ENCODE measurements around the gene HSPA12B. TPM values are rescaled to one million over a fixed set of nuclear protein-coding genes. Genes with fewer than 3 reads are reported as not detected.

Gene HSPA12B
- total RNA-seq, 1 experiment from 2014 or later = not detected

- BruUV-seq (replicated peaks) = no TSS peak
- no peaks in the 10 kb centered on the region for H3K27me3 Mint-ChIP-seq (ENCODE audit: insufficient read depth, unreplicated experiment)
- POLR2A ChIA-PET = interaction anchor here (1.0 kb wide), 1 partner anchor 13 kb away, joined by 9 read pairs; the partner anchor contains the start of gene ADISSP
Measured at GRCh38 chr20:3754276-3754630, 21.8 kb downstream of the HSPA12B start.

DNA sequence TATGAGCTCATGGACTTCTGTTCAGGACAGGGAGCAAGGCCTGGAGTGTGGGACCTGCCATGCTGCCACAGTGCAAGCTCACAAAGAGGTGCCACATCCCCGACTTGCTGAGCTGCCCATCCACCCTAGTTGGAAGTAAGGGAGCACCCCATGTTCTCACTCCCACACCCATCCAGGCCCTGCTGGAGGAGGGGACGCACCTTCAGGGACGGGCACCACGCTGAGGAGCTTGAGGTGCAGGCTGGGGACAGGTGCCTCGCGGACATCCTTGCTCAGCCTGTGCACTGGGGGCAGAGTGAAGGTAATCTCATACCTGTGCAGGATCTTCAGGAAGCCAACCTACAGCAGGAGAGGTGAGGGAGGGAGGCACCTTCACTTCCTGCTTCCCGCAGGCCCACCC, 22.8 kb downstream of the HSPA12B start:
- CTCF ChIA-PET = interaction anchor here (0.8 to 1.2 kb wide), 2 partner anchors 10 to 13 kb away, joined by 3 read pairs; no protein-coding TSS in a partner anchor
- Histone ChIP-seq H3K27me3 (replicated peaks; ENCODE audit: control insufficient read depth, insufficient read depth, low read length) (no peaks in the 10 kb centered on the region), H3K36me3 (ENCODE audit: control insufficient read depth, insufficient read depth, low read length) (0 out of 2 replicates have a peak, but pooled peaks cover 1% of the 10 kb centered on the region), H3K4me1 (no peaks in the 10 kb centered on the region), H3K4me3 (ENCODE audit: low read depth, low read length) (no peak overlapping the region), H3K9me3 (no peaks in the 10 kb centered on the region)
- H3K27ac Mint-ChIP-seq (ENCODE audit: unreplicated experiment) = no peak overlapping the region
- BruUV-seq (replicated peaks) = no TSS peak
- no peaks in the 10 kb centered on the region for H3K9me3 Mint-ChIP-seq (ENCODE audit: unreplicated experiment)
- POLR2A ChIA-PET = interaction anchor here (0.5 kb wide), 1 partner anchor 919 kb away, joined by 3 read pairs; no protein-coding TSS in a partner anchor
- H3K4me1 Mint-ChIP-seq (ENCODE audit: low read depth, unreplicated experiment) = no peaks in the 10 kb centered on the region
- H3K27me3 Mint-ChIP-seq (ENCODE audit: insufficient read depth, unreplicated experiment) = no peaks in the 10 kb centered on the region
- H3K36me3 Mint-ChIP-seq (ENCODE audit: insufficient read depth, unreplicated experiment) = peaks cover 27% of the 10 kb centered on the region
- intact Hi-C loops (cut with micrococcal nuclease; ENCODE audit: unreplicated experiment) = no loop called here
- no peak for TF ChIP-seq CTCF (IDR thresholded peaks at IDR 0.05; ENCODE audit: insufficient read depth in 1 of 2, low read depth in 1 of 2, low read length in 1 of 2, severe bottlenecking in 1 of 2, unreplicated experiment in 1 of 2)
- no peak overlapping the region for H3K4me3 Mint-ChIP-seq (ENCODE audit: unreplicated experiment)
- no peak for DNase-seq

More at GRCh38 chr20:3754276-3754630, 21.8 kb downstream of the HSPA12B start:
- Histone ChIP-seq H3K4me1 (no peaks in the 10 kb centered on the region), H3K27me3 (replicated peaks; ENCODE audit: control insufficient read depth, insufficient read depth, low read length) (no peaks in the 10 kb centered on the region), H3K36me3 (ENCODE audit: control insufficient read depth, insufficient read depth, low read length) (0 out of 2 replicates have a peak, but pooled peaks cover 1% of the 10 kb centered on the region), H3K4me3 (ENCODE audit: low read depth, low read length) (no peak overlapping the region), H3K9me3 (no peaks in the 10 kb centered on the region)
- H3K9me3 Mint-ChIP-seq (ENCODE audit: unreplicated experiment) = no peaks in the 10 kb centered on the region
- intact Hi-C loops (cut with micrococcal nuclease; ENCODE audit: unreplicated experiment) = no loop called here
- no peak for TF ChIP-seq CTCF (IDR thresholded peaks at IDR 0.05; ENCODE audit: insufficient read depth in 1 of 2, low read depth in 1 of 2, low read length in 1 of 2, severe bottlenecking in 1 of 2, unreplicated experiment in 1 of 2)
- H3K4me1 Mint-ChIP-seq (ENCODE audit: low read depth, unreplicated experiment) = no peaks in the 10 kb centered on the region
- no peak overlapping the region for H3K27ac Mint-ChIP-seq (ENCODE audit: unreplicated experiment)
- DNase-seq = no peak
- peaks cover 19% of the 10 kb centered on the region for H3K36me3 Mint-ChIP-seq (ENCODE audit: insufficient read depth, unreplicated experiment)
- no peak overlapping the region for H3K4me3 Mint-ChIP-seq (ENCODE audit: unreplicated experiment)
- CTCF ChIA-PET = interaction anchor here (0.8 kb wide), 1 partner anchor 13 kb away, joined by 3 read pairs; the partner anchor contains the start of gene ADISSP

- POLR2A ChIA-PET = interaction anchor here (0.5 kb wide), 1 partner anchor 919 kb away, joined by 3 read pairs; no protein-coding TSS in a partner anchor
- no TSS peak for BruUV-seq (replicated peaks)
- Histone ChIP-seq H3K36me3 (ENCODE audit: control insufficient read depth, insufficient read depth, low read length) (0 out of 2 replicates have a peak, but pooled peaks cover 1% of the 10 kb centered on the region), H3K27me3 (replicated peaks; ENCODE audit: control insufficient read depth, insufficient read depth, low read length) (no peaks in the 10 kb centered on the region), H3K4me3 (ENCODE audit: low read depth, low read length) (no peak overlapping the region), H3K4me1 (no peaks in the 10 kb centered on the region), H3K9me3 (no peaks in the 10 kb centered on the region)
- no peak overlapping the region for H3K27ac Mint-ChIP-seq (ENCODE audit: unreplicated experiment)
- no peak for DNase-seq
- H3K4me1 Mint-ChIP-seq (ENCODE audit: low read depth, unreplicated experiment) = no peaks in the 10 kb centered on the region
- no peak for TF ChIP-seq CTCF (IDR thresholded peaks at IDR 0.05; ENCODE audit: insufficient read depth in 1 of 2, low read depth in 1 of 2, low read length in 1 of 2, severe bottlenecking in 1 of 2, unreplicated experiment in 1 of 2)
- intact Hi-C loops (cut with micrococcal nuclease; ENCODE audit: unreplicated experiment) = no loop called here
- no peaks in the 10 kb centered on the region for H3K9me3 Mint-ChIP-seq (ENCODE audit: unreplicated experiment)
- H3K4me3 Mint-ChIP-seq (ENCODE audit: unreplicated experiment) = no peak overlapping the region
- H3K36me3 Mint-ChIP-seq (ENCODE audit: insufficient read depth, unreplicated experiment) = peaks cover 24% of the 10 kb centered on the region
- no peaks in the 10 kb centered on the region for H3K27me3 Mint-ChIP-seq (ENCODE audit: insufficient read depth, unreplicated experiment)
- CTCF ChIA-PET = interaction anchor here (1.2 kb wide), 1 partner anchor 13 kb away, joined by 3 read pairs; no protein-coding TSS in a partner anchor
Measured at GRCh38 chr20:3755814-3756480, 23.5 kb downstream of the HSPA12B start.

All from Caco-2 (cell line).